OCI-LY3 (cell line): ENCODE data around the gene CALHM4.

ENCODE experiments used
- H2AFZ ChIP-seq: fragments of 200-600, 300-600 bp; shearing (Covaris generic); 2 replicates; pipeline ENCODE4 v1.6.0; 2014; ENCODE audit warnings: antibody characterized with exemption, low read depth, low read length
- H3K27ac ChIP-seq: fragments of 200-600, 300-600 bp; sonication (generic); 2 replicates; pipeline ENCODE4 v1.5.1; 2014; ENCODE audit warnings: mild to moderate bottlenecking, low read length, moderate library complexity, mixed read lengths
- H3K27me3 ChIP-seq: fragments of 200-600, 300-600 bp; sonication (generic); 2 replicates; pipeline ENCODE4 v1.6.1; 2014; ENCODE audit warnings: low read depth, low read length, mixed read lengths
- H3K36me3 ChIP-seq: fragments of 200-600, 300-600 bp; sonication (generic); replicated peaks from 2 replicates; pipeline ENCODE3; 2014; ENCODE audit warnings: low read depth, low read length, mixed read lengths
- H3K4me1 ChIP-seq: fragments of 300-600, 200-600 bp; sonication (generic); 2 replicates; pipeline ENCODE4 v1.6.1; 2014; ENCODE audit warnings: low read length, mixed read lengths
- H3K4me2 ChIP-seq: fragments of 200-600, 300-600 bp; sonication (generic); 2 replicates; pipeline ENCODE4 v1.6.1; 2014; ENCODE audit warnings: low read length, mixed read lengths
- H3K4me3 ChIP-seq: fragments of 300-600, 200-600 bp; sonication (generic); 2 replicates; pipeline ENCODE4 v1.5.1; 2014; ENCODE audit warnings: antibody characterized with exemption, mild to moderate bottlenecking, low read length, moderate library complexity
- H3K79me2 ChIP-seq: fragments of 300-600, 200-600 bp; shearing (Covaris generic); 2 replicates; pipeline ENCODE4 v1.6.1; 2014; ENCODE audit warnings: mild to moderate bottlenecking, low read length, mixed read lengths
- H3K9ac ChIP-seq: fragments of 300-600, 200-600 bp; shearing (Covaris generic); 2 replicates; pipeline ENCODE4 v1.6.0; 2014; ENCODE audit warnings: mild to moderate bottlenecking, low read length, moderate library complexity
- H3K9me3 ChIP-seq: fragments of 200-600, 300-600 bp; shearing (Covaris generic); 2 replicates; pipeline ENCODE4 v1.6.1; 2014; ENCODE audit warnings: low read length, mixed read lengths; ENCODE audit not compliant: insufficient read depth
- H4K20me1 ChIP-seq: fragments of 200-600, 300-600 bp; sonication (generic); 2 replicates; pipeline ENCODE4 v1.6.1; 2016; ENCODE audit warnings: low read length, mixed read lengths; ENCODE audit not compliant: insufficient read depth
- EZH2phosphoT487 ChIP-seq: fragments of 200-600 bp; shearing (Covaris generic); IDR thresholded peaks from 2 replicates; pipeline ENCODE4 v1.6.1; 2018; ENCODE audit warnings: antibody characterized with exemption, mixed run types, low read depth
- TF ChIP-seq, protein P1 (sequence below): fragments of 200-600, 300-600 bp; sonication (generic); IDR thresholded peaks from 2 replicates; pipeline ENCODE4 v1.5.1; 2014; ENCODE audit warnings: antibody characterized with exemption, low read length, low read depth

The CALHM4 gene

DNA sequence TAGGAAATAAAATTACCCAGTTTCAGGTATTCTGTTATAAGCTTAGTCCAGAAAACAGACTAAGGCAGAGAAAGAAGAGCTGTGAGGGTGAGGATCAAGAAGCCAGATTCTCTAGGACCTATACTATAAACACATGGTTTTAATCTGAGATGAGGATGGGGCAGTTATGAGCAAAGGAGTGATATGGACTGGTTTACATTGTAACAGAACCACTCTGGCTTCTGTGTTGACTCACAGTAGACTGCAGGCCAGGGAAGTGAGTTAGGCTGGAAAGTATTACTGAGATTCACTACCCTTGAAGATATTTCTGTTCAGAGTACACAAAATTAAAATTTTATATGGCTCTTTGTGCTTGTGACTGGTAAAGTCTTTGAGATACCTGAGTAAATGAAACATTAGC lies 14.6 kb downstream of the CALHM4 start:
- Histone ChIP-seq H3K27ac (no peak overlapping the region), H4K20me1 (no peaks in the 10 kb centered on the region), H3K4me2 (no peak overlapping the region)

DNA sequence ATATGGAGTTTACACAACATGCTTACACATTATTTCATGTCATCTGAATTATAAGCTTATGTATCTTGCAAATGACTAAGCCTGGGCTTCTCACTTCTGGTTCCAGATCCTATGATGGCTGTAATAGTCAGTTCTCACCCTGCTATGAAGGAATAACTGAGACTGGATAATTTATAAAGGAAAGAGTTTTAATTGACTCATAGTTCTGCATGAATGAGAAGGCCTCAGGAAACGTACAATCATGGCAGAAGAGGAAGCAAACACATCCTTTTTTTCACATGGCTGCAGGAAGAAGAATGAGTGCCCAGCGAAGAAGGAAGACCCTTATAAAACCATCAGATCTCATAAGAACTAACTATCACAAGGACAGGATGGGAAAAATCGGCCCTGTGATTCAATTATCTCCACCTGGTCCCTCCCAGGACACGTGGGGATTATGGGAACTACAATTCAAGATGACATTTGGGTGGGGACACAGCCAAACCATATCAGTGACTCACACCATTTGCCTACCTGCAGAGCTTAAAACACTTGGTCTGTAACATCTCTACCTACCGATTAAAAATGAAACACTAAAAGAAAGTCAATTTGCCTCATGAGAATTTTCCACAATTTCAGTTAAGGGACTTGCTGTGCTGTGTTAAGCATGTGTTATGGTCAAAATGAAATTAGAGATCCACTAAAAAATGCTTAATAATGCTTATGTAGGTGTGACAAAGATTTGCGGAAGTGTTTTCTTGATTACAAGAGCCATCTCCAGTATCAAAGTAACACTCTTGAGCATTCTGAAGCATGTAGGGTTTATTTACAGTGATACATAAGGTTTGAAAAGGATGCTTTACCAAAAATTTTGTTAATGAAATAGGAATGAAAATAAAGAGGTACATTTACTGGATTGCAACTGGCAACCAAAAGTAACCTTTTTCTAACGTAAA lies 15.5 kb downstream of the CALHM4 start:
- H3K4me1 ChIP-seq = peaks cover 22% of the 10 kb centered on the region
- H3K9ac ChIP-seq = no peak overlapping the region
- H2AFZ ChIP-seq = no peak overlapping the region
- no peak overlapping the region for H3K4me3 ChIP-seq
- peaks cover 38% of the 10 kb centered on the region for H3K79me2 ChIP-seq
- H3K4me2 ChIP-seq = peak overlapping the region; percentile 27
- no peak for TF ChIP-seq EZH2phosphoT487
- TF ChIP-seq, protein P1, sequence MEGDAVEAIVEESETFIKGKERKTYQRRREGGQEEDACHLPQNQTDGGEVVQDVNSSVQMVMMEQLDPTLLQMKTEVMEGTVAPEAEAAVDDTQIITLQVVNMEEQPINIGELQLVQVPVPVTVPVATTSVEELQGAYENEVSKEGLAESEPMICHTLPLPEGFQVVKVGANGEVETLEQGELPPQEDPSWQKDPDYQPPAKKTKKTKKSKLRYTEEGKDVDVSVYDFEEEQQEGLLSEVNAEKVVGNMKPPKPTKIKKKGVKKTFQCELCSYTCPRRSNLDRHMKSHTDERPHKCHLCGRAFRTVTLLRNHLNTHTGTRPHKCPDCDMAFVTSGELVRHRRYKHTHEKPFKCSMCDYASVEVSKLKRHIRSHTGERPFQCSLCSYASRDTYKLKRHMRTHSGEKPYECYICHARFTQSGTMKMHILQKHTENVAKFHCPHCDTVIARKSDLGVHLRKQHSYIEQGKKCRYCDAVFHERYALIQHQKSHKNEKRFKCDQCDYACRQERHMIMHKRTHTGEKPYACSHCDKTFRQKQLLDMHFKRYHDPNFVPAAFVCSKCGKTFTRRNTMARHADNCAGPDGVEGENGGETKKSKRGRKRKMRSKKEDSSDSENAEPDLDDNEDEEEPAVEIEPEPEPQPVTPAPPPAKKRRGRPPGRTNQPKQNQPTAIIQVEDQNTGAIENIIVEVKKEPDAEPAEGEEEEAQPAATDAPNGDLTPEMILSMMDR = no peak
- H3K36me3 ChIP-seq = no peaks in the 10 kb centered on the region
- no peaks in the 10 kb centered on the region for H3K9me3 ChIP-seq
- H3K27me3 ChIP-seq = no peaks in the 10 kb centered on the region
- no peaks in the 10 kb centered on the region for H4K20me1 ChIP-seq
- H3K27ac ChIP-seq = no peak overlapping the region

More for the DNA sequence above, 14.6 kb downstream of the CALHM4 start:
- Histone ChIP-seq H3K79me2 (peaks cover 28% of the 10 kb centered on the region), H3K27me3 (no peaks in the 10 kb centered on the region), H3K4me3 (no peak overlapping the region), H2AFZ (no peak overlapping the region), H3K9me3 (no peaks in the 10 kb centered on the region), H3K36me3 (no peaks in the 10 kb centered on the region), H3K4me1 (peaks cover 22% of the 10 kb centered on the region), H3K9ac (no peak overlapping the region)
- no peak for TF ChIP-seq EZH2phosphoT487
- TF ChIP-seq, protein P1 = no peak

DNA sequence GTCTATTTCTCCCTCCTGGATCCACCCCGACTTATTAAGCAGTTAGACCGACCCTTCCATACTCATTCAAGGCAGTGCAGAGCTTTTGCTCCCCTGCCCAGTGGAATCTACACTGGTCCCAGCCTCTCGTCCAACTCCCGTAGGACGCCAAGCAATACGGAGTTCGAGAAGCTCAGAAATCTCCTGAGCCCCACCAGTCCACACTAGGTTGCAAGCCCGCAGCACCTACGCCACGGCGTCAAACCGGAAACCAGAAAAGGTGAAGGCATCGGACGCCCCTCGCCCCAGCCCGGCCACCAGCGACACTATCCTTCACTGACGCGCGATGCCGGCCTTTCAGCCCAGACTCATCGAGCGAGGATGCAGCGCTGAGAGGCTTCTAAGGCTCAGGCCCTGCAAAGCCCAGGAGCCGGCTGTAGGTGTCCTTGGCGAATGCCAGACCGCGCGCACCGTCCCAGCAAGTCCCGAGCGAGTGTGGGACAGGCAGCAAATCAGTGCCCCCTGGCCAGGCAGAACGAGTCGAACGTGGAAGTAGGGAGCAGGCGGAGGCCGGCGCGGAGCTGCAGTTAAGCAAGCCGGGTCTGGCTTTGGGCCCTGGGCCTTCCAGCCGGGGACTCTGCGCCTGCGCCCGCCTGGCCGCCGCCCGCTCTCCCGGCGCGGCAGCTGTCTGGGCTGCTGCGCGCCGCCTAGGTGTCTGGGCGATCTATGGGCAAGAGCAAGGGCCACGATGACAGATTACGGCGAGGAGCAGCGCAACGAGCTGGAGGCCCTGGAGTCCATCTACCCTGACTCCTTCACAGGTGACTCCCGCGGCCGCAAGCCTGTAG lies 17.5 kb downstream of the CALHM4 start, which contains the start of gene RWDD1:
RWDD1 (plus strand) TSS at position 649 of the 827 bp plus-strand sequence; CDS start at position 728, 79 bp downstream.
- H3K27me3 ChIP-seq = no peaks in the 10 kb centered on the region
- peak within 1 kb of the TSS; percentile 89 for H2AFZ ChIP-seq
- H3K4me1 ChIP-seq = peaks cover 25% of the 10 kb centered on the region
- no peaks in the 10 kb centered on the region for H4K20me1 ChIP-seq
- H3K9ac ChIP-seq = peak within 1 kb of the TSS; percentile 84
- no peaks in the 10 kb centered on the region for H3K9me3 ChIP-seq
- peak within 1 kb of the TSS; percentile 71 for H3K27ac ChIP-seq
- H3K79me2 ChIP-seq = peaks cover 54% of the 10 kb centered on the region
- peaks cover 3% of the 10 kb centered on the region for H3K36me3 ChIP-seq
- H3K4me2 ChIP-seq = peak within 1 kb of the TSS; percentile 89
- H3K4me3 ChIP-seq = peak within 1 kb of the TSS; percentile 90
- TF ChIP-seq, protein P1 = no peak
- no peak for TF ChIP-seq EZH2phosphoT487

DNA sequence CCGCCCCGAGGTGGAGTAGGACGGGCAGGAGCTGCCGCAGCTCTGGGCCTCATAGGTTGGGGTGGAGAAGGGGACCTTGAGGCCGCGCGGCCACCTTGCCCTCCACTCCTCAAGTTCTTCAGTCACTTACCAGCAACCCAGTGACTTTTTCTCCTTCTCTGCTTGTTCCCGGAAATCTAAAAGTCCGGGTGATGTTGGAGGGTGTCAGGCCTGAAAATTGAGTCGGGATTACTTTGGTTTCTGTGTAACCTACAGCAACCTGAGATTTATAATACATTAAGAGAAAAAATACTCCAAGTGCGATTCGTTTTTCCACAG lies 18.1 kb downstream of the CALHM4 start:
- H3K27ac ChIP-seq = peak overlapping the region; percentile 71
- peak overlapping the region; percentile 90 for H3K4me3 ChIP-seq
- H4K20me1 ChIP-seq = no peaks in the 10 kb centered on the region
- H3K4me2 ChIP-seq = peak overlapping the region; percentile 89
- H3K9me3 ChIP-seq = no peaks in the 10 kb centered on the region
- H3K27me3 ChIP-seq = no peaks in the 10 kb centered on the region
- peaks cover 60% of the 10 kb centered on the region for H3K79me2 ChIP-seq
- peak overlapping the region; percentile 84 for H3K9ac ChIP-seq
- peaks cover 25% of the 10 kb centered on the region for H3K4me1 ChIP-seq
- H2AFZ ChIP-seq = 0 out of 2 replicates have a peak overlapping the region, but pooled peaks have one; percentile 14
- H3K36me3 ChIP-seq = peaks cover 6% of the 10 kb centered on the region
- TF ChIP-seq, protein P1 = no peak
- TF ChIP-seq EZH2phosphoT487 = no peak
